H54 (cell line): ENCODE results near the gene CTSF.
"Not testable (repeated sequence)": the region's sequence is repeated elsewhere in the genome, so short reads cannot be mapped to it uniquely, and the experiment has no call there.

Experiments used
- DNase-seq: peaks from one replicate; pipeline ENCODE4 v3.0.0; 2011; ENCODE audit warnings: low spot score, mixed read lengths; ENCODE audit not compliant: insufficient read length
- FAIRE-seq: peaks from 3 replicates; lab custom pipeline; 2011; peaks lifted over from hg19 to GRCh38; lab: Jason Lieb, UNC
- POLR2A ChIP-seq: IDR thresholded peaks from 2 replicates; pipeline ENCODE4 v1.6.1; 2011; ENCODE audit warnings: low read depth, mild to moderate bottlenecking, low read length

Gene CTSF

DNA sequence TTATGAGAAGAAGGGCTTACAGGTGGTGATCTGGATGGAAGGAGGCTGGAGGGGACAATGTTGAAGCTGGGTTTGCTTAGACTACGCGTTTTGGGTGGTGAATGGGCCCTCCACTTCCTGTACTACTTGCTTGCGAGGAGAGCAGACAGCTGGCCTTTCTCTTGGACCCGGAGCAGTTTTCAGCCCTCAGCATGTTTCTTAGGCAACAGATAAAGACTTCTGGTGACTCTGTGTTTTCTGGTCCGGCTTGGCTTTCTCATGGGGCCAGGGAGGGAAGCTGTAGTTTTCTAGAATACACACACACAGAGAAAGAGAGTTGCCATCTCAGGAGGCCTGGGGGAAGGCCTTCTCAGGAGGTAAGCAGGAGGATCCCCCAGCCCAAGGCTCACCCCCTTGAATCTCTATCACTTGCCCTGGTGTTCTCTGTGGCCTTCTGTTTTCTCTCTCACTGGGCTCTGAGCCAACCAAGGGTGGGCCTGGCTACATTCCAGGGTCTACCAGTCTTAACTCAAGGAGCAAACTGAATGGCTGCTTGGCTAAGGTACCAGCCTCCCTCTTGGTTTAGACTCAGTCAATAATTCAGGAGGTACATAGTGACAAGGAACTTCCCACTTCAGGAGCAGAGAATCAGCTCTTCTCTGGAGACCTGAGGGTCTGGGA is 27.0 kb upstream of the CTSF start:
- FAIRE-seq (no peak), DNase-seq (no peak)
- no peak for TF ChIP-seq POLR2A

GRCh38 chr11:66593650-66594049 is 25.2 kb upstream of the CTSF start:
- FAIRE-seq: no peak
- no peak for TF ChIP-seq POLR2A
- no peak for DNase-seq

DNA sequence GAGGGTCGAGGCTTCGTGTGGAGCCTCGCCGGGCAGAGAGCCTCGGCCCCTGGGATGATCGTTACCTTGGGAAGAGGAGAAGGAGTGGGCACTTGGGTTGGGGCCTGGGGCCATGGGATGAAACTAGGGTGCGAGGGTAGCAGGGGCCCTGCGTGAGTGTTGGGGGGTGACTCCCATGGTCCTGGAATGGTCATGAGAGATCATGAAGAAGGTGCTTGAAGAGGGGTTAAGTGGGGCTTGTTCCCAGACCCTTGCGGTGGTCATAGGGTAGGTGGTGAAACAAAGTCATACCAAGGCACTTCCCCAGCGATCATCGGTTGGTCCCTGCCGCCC is 24.9 kb upstream of the CTSF start:
- TF ChIP-seq POLR2A: no peak
- FAIRE-seq: no peak
- no peak for DNase-seq

GRCh38 chr11:66592457-66593302 is 24.3 kb upstream of the CTSF start, which contains the start of the genes CCDC87 and CCS:
Gene CCDC87, minus strand, starts transcription at chr11:66593063. Its CDS starts 48 bp downstream, at chr11:66593015.
Gene CCS, plus strand, starts transcription at chr11:66593185. Its CDS starts 77 bp downstream, at chr11:66593262.
- peak; percentile 99 for TF ChIP-seq POLR2A
- FAIRE-seq (no peak), DNase-seq (peak; percentile 100)

DNA sequence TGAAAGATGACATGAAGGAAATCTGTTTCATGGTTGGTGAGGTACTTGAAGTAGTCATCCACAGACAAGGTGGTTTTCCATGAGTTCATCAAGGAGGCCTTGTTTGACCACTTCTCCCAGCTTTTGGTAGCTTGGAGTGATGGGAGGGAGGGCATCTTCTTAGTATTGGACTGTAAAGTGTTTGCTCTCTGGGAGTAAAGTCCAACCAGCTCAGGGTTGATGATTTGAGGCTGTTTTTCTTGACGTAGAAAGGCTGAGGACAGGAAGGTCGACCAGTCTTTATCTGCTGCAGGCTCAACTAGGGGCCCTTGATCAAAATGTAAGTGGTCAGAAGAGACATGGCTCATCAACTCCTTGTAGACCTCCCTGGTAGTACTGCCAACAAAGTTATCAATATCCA is 22.8 kb upstream of the CTSF start:
- DNase-seq (no peak), FAIRE-seq (no peak)
- no peak for TF ChIP-seq POLR2A

- TF ChIP-seq POLR2A: no peak
- FAIRE-seq (no peak), DNase-seq (no peak)
Observed at GRCh38 chr11:66589996-66590675, 21.7 kb upstream of the CTSF start.

DNA sequence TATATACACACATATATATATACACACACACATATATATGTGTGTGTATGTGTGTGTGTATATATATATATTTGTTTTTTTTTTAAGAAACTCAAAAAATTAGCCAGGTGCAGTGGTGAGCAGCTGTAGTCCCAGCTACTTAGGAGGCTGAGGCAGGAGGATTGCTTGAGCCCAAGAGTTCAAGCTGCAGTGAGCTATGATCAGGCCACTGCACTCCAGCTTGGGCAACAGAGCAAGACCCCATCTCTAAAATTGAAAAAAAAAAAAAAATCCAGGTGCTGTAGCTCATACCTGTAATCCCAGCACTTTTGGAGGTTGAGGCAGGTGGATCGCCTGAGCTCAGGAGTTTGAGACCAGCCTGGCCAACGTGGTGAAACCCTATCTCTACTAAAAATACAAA is 20.9 kb upstream of the CTSF start:
- FAIRE-seq, DNase-seq: not testable (repeated sequence)

GRCh38 chr11:66586136-66586535 is 17.7 kb upstream of the CTSF start:
- FAIRE-seq: no peak
- DNase-seq: no peak
- no peak for TF ChIP-seq POLR2A

DNA sequence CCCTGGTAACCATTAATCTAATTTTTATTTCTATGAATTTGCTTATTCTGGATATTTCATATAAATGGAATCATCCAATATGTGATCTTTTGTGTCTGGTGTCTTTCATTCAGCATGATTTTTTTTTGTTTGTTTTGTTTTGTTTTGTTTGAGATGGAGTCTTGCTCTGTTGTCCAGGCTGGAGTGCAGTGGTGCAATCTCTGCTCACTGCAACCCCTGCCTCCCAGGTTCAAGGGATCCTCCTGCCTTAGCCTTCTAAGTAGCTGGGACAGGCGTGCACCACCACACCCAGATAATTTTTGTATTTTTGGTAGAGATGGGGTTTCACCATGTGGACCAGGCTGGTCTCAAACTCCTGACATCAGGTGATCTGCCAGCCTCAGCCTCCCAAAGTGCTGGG is 17.0 kb upstream of the CTSF start:
- not testable (repeated sequence) for DNase-seq, FAIRE-seq

GRCh38 chr11:66582565-66583147 is 14.2 kb upstream of the CTSF start:
- FAIRE-seq, DNase-seq: not testable (repeated sequence)

DNA sequence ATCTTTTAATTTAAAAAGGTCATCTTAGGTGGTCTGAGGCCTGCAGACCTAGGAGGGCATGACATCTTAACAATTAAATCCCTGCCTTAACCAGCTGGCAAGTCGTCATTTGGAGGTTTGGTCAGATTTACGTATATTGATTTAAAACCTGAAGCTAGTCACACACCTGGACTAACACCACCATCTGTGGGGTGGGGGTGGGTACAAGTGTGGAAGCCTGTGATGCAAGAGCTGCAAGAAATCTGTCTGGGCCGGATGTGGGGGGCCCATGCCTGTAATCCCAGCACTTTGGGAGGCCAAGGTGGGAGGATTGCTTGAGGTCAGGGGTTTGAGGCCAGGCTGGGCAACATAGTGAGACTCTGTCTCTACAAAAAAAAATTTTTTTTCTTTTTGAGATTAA is 12.9 kb upstream of the CTSF start:
- DNase-seq (no peak), FAIRE-seq (no peak)
- TF ChIP-seq POLR2A: no peak

GRCh38 chr11:66580803-66581202 is 12.4 kb upstream of the CTSF start:
- DNase-seq (no peak), FAIRE-seq (no peak)
- TF ChIP-seq POLR2A: no peak

- no peak for TF ChIP-seq POLR2A
- no peak for FAIRE-seq
- DNase-seq: peak; percentile 68
Observed at GRCh38 chr11:66579017-66579606, 10.7 kb upstream of the CTSF start.

GRCh38 chr11:66570850-66571180 is 2.4 kb upstream of the CTSF start:
- TF ChIP-seq POLR2A: no peak
- DNase-seq: no peak
- FAIRE-seq: no peak
